T-helper 22 cell (primary cell): ENCODE results near the gene PAPPA2.

Source experiments
- DNase-seq: peaks from one replicate; pipeline ENCODE4 v3.0.0-alpha.2; 2020; ENCODE audit warnings: low read depth

Gene PAPPA2

DNA sequence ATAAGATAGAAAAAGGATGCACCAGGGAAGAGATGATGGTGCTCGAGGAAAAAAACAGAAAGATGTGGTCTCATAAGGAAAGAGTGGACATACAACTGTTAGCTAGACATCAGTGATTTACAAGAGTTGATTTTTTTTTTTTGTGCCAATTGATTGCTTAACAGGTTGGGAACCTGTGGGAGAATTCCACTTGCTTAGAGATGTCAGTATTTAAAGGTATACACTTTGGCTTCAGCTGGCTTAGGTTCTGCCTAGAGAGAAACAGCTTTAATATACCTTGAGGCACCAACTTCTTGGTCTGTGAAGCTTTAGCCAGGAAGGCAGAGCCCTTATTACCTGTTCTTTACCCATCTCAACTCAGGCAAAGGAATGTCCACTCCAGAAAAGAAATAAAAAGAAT, 303.8 kb downstream of the PAPPA2 start:
- no peak for DNase-seq

DNA sequence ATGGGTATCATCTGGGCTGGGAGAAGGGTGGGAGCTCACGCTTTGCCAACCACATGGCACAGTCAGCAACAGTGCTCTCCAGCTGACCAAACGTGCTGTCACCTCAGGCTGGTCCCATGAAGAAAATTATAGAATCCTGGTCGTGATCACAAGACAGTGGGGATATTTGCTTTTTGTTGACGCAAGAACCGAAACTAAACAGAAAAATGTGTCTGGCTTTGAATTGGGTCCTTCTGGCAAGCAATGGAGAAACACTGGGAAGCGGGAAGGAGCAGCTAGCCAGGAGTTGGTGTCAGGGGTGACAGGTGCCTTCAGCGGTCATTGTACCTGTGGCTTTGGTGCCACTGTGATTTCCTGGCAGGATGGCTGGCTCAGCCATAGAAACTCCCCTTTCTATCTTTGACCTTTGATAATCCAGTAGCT, 304.8 kb downstream of the PAPPA2 start:
- DNase-seq, result no peak

DNA sequence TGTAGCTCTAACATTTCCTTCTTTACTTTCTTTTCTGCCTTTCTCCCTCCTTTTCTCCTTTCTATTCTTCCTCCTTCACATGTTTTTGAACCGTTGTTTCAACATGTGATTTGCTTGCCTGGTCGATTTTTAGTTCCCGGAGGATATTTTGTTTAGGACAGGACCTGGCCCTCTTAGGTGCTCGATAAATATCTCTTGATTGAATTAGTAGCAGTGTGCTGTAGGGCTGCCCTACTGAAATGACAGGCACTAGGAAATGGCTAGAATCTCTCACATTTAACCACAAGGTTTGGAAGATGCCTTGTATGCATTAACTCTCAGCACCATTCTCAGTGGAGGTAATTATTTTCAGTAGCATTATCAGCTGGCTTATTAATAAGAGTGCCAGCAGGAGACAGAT, 305.6 kb downstream of the PAPPA2 start:
- no peak for DNase-seq

- no peak for DNase-seq
Measured at GRCh38 chr1:176770066-176770465, 307.1 kb downstream of the PAPPA2 start.

GRCh38 chr1:176773038-176773437, 310.1 kb downstream of the PAPPA2 start:
- DNase-seq, result no peak

DNA sequence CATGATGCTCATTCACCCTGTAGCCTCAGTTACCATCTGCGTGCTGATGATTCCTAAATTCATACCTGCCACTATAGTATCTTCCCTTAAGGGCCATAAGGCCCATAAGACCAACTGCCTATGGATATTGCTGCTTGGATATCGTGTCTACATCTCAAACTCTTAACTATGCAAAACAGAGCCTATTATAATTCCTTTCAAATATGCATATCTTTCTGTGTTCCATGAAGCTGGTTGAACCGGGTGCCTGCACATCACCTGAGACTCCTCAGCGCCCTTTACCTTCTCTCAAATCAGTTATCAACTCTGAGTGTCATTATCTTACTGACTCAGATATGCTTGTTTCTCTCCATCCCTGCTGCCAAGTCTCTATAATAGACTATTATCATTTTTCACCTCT, 311.2 kb downstream of the PAPPA2 start:
- no peak for DNase-seq

DNA sequence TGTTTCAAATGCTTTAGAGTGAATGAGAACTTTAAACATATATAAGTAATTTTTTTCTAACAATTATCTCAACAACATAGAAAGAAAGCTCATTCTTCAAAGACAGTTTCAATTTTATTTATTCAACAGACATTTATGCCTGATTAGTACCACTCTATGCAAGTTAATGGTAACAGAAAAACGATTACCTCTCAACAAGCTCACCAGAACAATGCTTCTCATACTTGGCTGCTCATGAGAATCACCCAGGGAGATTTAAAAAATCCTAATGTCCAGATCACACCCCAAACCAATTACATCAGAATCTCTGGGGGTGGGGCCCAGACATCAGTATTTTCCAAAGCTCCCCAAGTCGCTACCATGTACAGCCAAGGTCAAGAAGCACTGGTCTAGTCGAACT, 312.4 kb downstream of the PAPPA2 start:
- no peak for DNase-seq

- DNase-seq, result no peak
Measured at GRCh38 chr1:176775996-176776395, 313.0 kb downstream of the PAPPA2 start.

DNA sequence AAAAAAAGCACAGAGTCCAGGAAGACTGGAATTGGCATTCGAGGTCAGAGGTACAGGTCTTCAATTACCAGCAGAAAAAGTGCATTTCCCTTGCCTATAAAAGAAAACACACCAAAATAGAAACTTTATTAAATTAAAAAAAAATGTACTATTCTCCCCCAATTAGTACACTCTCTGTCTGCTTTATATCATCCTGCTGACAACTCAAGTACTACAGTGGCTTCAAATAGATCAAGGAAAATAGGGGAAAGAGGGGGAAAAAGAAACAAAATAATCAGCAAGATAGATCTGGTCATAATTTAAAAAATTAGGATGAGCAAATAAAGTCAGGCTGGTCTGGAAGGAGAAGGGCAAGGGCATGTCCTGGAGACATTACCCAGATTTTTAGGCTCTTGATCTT, 315.1 kb downstream of the PAPPA2 start:
- no peak for DNase-seq

- no peak for DNase-seq
Measured at GRCh38 chr1:176779992-176780328, 317.0 kb downstream of the PAPPA2 start.

DNA sequence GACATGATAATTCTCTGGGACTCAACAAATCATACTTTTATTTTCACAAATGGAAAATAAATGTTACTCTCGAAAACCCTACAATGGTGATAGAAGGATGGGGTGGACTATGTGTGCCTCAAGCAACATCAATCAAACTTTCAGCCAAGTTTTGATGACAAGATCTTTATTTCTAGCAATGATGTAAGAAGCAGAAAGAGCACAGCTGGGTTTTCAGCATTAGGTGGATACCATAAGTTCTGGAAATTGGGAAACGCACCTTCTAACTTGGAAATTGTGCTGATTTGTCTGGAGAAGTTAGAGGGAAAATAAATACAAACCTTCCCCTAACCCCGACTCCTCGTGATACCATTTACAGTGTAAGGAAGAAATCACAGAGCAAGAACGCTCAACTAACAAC, 320.3 kb downstream of the PAPPA2 start:
- no peak for DNase-seq

DNA sequence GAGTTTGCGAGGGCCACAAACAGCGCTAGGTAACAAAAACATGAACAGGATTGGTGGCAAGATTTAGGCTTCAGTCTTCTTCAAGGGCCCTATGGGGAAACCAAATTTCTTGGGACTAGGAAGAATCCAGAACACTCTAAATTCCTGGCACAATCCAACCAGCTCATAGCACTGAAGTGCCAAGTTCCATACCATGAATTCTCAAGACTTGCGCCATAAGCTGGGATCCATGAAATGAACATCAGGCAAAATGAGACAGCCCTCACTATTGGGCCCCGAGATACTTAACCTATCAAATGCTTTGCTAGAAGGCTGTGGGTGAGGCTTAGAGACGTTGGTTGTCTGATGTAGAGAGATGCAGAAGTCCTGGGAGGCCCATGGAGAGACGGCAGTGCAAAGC, 322.1 kb downstream of the PAPPA2 start:
- DNase-seq, result no peak

GRCh38 chr1:176785791-176786190, 322.8 kb downstream of the PAPPA2 start:
- DNase-seq, result no peak

GRCh38 chr1:176786274-176786673, 323.3 kb downstream of the PAPPA2 start:
- no peak for DNase-seq

DNA sequence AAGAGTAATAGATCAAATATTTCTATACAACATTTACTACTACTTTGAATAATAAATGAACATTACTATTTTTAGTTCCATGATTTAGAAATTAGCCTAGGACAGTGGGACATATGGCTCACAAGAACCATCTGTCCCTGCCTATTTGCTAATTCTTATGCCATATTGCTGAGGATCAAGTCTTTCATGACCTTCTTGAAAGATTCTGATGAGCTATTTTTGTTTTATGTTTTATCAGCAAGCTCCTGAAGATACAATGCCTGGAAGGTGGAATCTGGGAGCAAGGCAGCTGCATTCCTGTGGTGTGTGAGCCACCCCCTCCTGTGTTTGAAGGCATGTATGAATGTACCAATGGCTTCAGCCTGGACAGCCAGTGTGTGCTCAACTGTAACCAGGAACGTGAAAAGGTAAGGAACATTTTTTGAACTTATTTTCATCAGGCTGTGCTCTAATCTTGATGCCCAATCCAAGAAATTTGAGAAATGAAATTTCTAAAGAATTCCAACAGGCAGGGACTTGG, 326.7 kb downstream of the PAPPA2 start:
- DNase-seq, result no peak

DNA sequence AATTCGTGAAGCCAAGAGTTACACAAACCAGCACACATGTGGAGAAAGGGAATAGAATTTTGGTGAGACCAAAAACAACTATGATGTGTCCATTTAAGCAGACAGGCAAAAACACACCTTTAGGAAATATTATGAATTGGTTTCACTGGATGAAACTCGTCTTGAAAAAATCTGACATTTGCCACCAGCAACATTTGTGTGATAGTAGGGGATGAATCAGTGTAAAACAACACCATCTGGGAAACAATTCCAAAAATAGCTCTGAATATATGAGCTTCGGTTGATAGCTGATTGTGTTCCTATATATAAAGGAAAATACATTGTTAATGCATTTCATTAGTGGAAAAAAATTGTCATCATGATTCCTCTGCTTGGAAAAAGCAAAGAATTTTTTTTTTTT, 327.8 kb downstream of the PAPPA2 start:
- no peak for DNase-seq

DNA sequence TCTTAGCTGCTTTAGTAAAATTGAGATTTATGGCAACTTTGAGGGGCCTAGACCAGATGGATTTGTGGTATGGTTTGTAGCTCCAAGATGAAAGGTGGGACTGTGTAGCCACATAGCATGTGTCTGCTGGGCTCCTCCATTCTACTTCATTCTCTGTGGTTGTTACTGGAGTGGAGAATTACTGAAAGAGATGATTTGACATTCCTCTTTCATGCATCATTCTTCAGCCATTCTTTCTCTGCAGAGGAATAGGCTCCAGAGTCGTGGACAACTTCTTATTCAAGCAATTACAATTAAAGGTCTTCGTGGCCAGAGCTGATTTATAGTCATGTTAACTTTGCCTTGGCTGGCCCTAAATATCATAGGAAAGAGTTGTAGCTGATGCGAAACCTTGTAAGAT, 328.9 kb downstream of the PAPPA2 start:
- DNase-seq, result no peak

GRCh38 chr1:176794897-176795508, 332.0 kb downstream of the PAPPA2 start:
- DNase-seq, result no peak

- no peak for DNase-seq
Measured at GRCh38 chr1:176795929-176796328, 333.0 kb downstream of the PAPPA2 start.

GRCh38 chr1:176796583-176796982, 333.6 kb downstream of the PAPPA2 start:
- DNase-seq, result no peak

DNA sequence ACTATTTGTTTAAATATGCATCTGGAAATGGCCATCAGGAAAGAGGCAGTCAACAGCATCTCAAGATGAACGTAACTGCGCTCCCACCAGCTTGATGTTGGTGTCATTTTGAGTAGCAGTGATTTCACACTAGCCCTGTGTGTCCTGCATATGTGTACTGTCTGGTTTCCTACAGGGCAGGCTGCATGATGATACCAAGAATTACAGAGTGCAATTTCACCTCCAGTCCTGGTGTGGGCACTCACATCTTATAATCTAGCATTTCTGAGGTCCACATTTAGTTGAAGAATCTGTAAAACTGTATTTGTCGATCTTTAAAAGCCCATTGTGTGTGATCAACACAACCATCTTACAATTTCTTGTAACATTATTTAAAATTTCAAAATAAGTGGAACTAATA, 336.4 kb downstream of the PAPPA2 start:
- DNase-seq, result no peak

DNA sequence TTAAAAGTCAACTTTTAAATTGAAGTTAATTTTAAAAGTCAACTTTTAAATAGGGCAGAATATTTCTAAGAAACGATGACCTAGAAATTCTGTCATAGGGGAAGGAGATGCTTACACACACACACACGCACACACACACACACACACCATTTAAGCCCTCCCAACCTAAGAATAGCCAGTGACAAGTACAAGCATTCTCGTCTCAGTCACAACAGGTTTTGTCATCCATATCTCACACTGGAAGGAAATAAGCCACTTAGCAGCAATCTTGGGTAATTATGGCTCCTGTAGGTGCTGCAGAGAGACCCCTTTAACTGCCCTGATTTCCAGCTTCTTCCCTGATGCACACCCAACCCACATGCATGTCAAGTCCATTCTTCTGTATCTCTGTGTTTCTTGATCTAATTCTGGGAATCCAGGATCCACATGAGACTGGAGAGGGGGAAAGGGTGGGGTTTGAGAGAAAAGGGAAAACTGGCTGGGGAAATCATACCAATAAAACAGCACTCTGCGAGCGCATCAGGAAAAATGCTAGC, 338.1 kb downstream of the PAPPA2 start:
- DNase-seq, result no peak

GRCh38 chr1:176801514-176802020, 338.6 kb downstream of the PAPPA2 start:
- no peak for DNase-seq

- DNase-seq, result no peak
Measured at GRCh38 chr1:176802316-176802715, 339.3 kb downstream of the PAPPA2 start.
